GM23338 (cell line): ENCODE results near the gene MEGF6. TPM values are rescaled to one million over a fixed set of nuclear protein-coding genes. Genes with fewer than 3 reads are reported as not detected.

ENCODE experiments used
- ATAC-seq: fragments of 200-7000 bp; cut with Tn5 transposase; 3 replicates; pipeline ENCODE4 v1.9.1; 2020
- DNase-seq: peaks from one replicate; pipeline ENCODE4 v3.0.0-alpha.2; 2015; ENCODE audit warnings: low spot score
- H2AFZ ChIP-seq: fragments of 200-600 bp; sonication (generic); 2 replicates; pipeline ENCODE4 v1.8.0; 2016; ENCODE audit warnings: antibody characterized with exemption, mild to moderate bottlenecking, moderate library complexity
- H3F3A ChIP-seq: fragments of 200-600 bp; sonication (generic); replicated peaks from 2 replicates; pipeline ENCODE4 v1.8.0; 2017; ENCODE audit warnings: antibody characterized with exemption, mixed run types, low read depth
- H3K27ac ChIP-seq: fragments of 200-600 bp; sonication (generic); 2 replicates; pipeline ENCODE4 v1.6.1; 2016; ENCODE audit warnings: low read depth
- H3K27me3 ChIP-seq: fragments of 200-600 bp; sonication (generic); 2 replicates; pipeline ENCODE4 v1.8.0; 2016; ENCODE audit warnings: mild to moderate bottlenecking, mixed run types, moderate library complexity; ENCODE audit not compliant: insufficient read depth
- H3K36me3 ChIP-seq: fragments of 200-600 bp; sonication (generic); 2 replicates; pipeline ENCODE4 v1.8.0; 2016; ENCODE audit warnings: mild to moderate bottlenecking; ENCODE audit not compliant: insufficient read depth
- H3K4me1 ChIP-seq: fragments of 200-600 bp; sonication (generic); 2 replicates; pipeline ENCODE4 v1.8.0; 2016; ENCODE audit warnings: mild to moderate bottlenecking, moderate library complexity; ENCODE audit not compliant: insufficient read depth
- H3K4me2 ChIP-seq: fragments of 200-600 bp; sonication (generic); 2 replicates; pipeline ENCODE4 v1.7.1; 2017; ENCODE audit warnings: mixed run types
- H3K4me3 ChIP-seq: fragments of 200-600 bp; sonication (generic); 2 replicates; pipeline ENCODE4 v1.6.1; 2016; ENCODE audit warnings: mixed run types
- H3K79me2 ChIP-seq: fragments of 200-600 bp; sonication (generic); replicated peaks from 2 replicates; pipeline ENCODE4 v1.8.0; 2017; ENCODE audit warnings: mild to moderate bottlenecking; ENCODE audit not compliant: insufficient read depth
- H3K9me2 ChIP-seq: fragments of 200-600 bp; sonication (generic); 2 replicates; pipeline ENCODE4 v1.8.0; 2017; ENCODE audit not compliant: insufficient read depth
- H4K20me1 ChIP-seq: fragments of 200-600 bp; sonication (generic); replicated peaks from 2 replicates; pipeline ENCODE4 v1.8.0; 2017; ENCODE audit warnings: mild to moderate bottlenecking; ENCODE audit not compliant: insufficient read depth
- H3K27ac Mint-ChIP-seq: 2 replicates; pipeline ENCODE4 v1.8.0; 2020; ENCODE audit warnings: inconsistent platforms, mild to moderate bottlenecking, moderate library complexity, mixed read lengths
- H3K27me3 Mint-ChIP-seq: 3 replicates; pipeline ENCODE4 v1.8.0; 2022; ENCODE audit warnings: low read depth, mild to moderate bottlenecking, moderate library complexity, mixed read lengths, inconsistent platforms; ENCODE audit not compliant: insufficient read depth, poor library complexity
- H3K36me3 Mint-ChIP-seq: 3 replicates; pipeline ENCODE4 v1.8.0; 2021; ENCODE audit warnings: low read depth, mild to moderate bottlenecking, inconsistent platforms, moderate library complexity, mixed read lengths
- H3K4me1 Mint-ChIP-seq: 3 replicates; pipeline ENCODE4 v1.8.0; 2020; ENCODE audit warnings: mild to moderate bottlenecking, inconsistent platforms, mixed read lengths
- H3K4me3 Mint-ChIP-seq: 3 replicates; pipeline ENCODE4 v1.8.0; 2021; ENCODE audit warnings: moderate library complexity, mild to moderate bottlenecking, inconsistent platforms, mixed read lengths
- H3K9me3 Mint-ChIP-seq: 3 replicates; pipeline ENCODE4 v1.8.0; 2020; ENCODE audit warnings: moderate library complexity, mild to moderate bottlenecking, inconsistent platforms, mixed read lengths
- CREB1 ChIP-seq: fragments of 250-450 bp; sonication (Bioruptor Pico); IDR thresholded peaks from 2 replicates; pipeline ENCODE4 v1.5.0; 2020; ENCODE audit warnings: low read depth, mild to moderate bottlenecking, moderate library complexity
- CTCF ChIP-seq, 2 experiments: fragments of 200-600 bp in 1 of 2; sonication (generic) in 1 of 2; conservative IDR thresholded peaks; 2 replicates each; pipeline versions ENCODE4 v1.5.1 to v1.6.1; 2016 to 2017; ENCODE audit warnings: antibody characterized with exemption in 2 of 2, low read depth in 2 of 2, mild to moderate bottlenecking in 2 of 2, moderate library complexity in 1 of 2
- ETS1 ChIP-seq: IDR thresholded peaks from 2 replicates; pipeline ENCODE4 v1.6.1; 2016; ENCODE audit warnings: antibody characterized with exemption
- EZH2 ChIP-seq: fragments of 200-600 bp; sonication (generic); IDR thresholded peaks from one replicate; pipeline ENCODE4 v1.8.0; 2017; ENCODE audit warnings: antibody characterized with exemption, mild to moderate bottlenecking, low read depth; ENCODE audit not compliant: unreplicated experiment
- EZH2phosphoT487 ChIP-seq: fragments of 200-600 bp; sonication (generic); IDR thresholded peaks from one replicate; pipeline ENCODE4 v1.8.1; 2018; ENCODE audit warnings: antibody characterized with exemption; ENCODE audit not compliant: unreplicated experiment
- JUNB ChIP-seq: IDR thresholded peaks from one replicate; pipeline ENCODE4 v1.6.1; 2016; ENCODE audit warnings: antibody characterized with exemption; ENCODE audit not compliant: unreplicated experiment
- NANOG ChIP-seq: IDR thresholded peaks from 2 replicates; pipeline ENCODE4 v1.6.1; 2016; ENCODE audit warnings: antibody characterized with exemption, borderline replicate concordance
- POLR2AphosphoS5 ChIP-seq: IDR thresholded peaks from 2 replicates; pipeline ENCODE4 v1.6.1; 2016; ENCODE audit warnings: antibody characterized with exemption, low read depth
- REST ChIP-seq: IDR thresholded peaks from one replicate; pipeline ENCODE4 v1.6.1; 2018; ENCODE audit warnings: antibody characterized with exemption; ENCODE audit not compliant: unreplicated experiment
- STAT1 ChIP-seq: IDR thresholded peaks from one replicate; pipeline ENCODE4 v1.6.1; 2016; ENCODE audit warnings: antibody characterized with exemption; ENCODE audit not compliant: unreplicated experiment
- ZNF114 ChIP-seq: fragments of 250-450 bp; sonication (Bioruptor Pico); IDR thresholded peaks from 2 replicates; pipeline ENCODE4 v1.5.0; 2020; ENCODE audit warnings: mild to moderate bottlenecking, moderate library complexity
- ZNF331 ChIP-seq: fragments of 250-450 bp; sonication (Bioruptor Pico); IDR thresholded peaks from 2 replicates; pipeline ENCODE4 v1.5.0; 2020; ENCODE audit warnings: low read depth, mild to moderate bottlenecking, moderate library complexity
- polyA plus RNA-seq: library from polyadenylated mRNA; unstranded; fragments of >200 nt; fragmentation: Nextera tagmentation; extraction: Ambion mirVana; gene quantifications from 2 replicates; pipeline ENCODE4 v1.2.1, GENCODE V29; 2016
- total RNA-seq: library from RNA; depleted of rRNA; stranded (reverse); fragments of >200 nt; shearing (Covaris generic); gene quantifications from 2 replicates; pipeline ENCODE4 v1.2.3, GENCODE V29; 2014
- TF ChIP-seq, protein P1 (sequence below): fragments of 250-450 bp; sonication (Bioruptor Pico); IDR thresholded peaks from 2 replicates; pipeline ENCODE4 v1.5.0; 2020; ENCODE audit warnings: mild to moderate bottlenecking, moderate library complexity

The MEGF6 gene
- total and polyA plus RNA-seq, 2 experiments from 2014 or later, result 4.0 to 21.4 TPM

- Mint-ChIP-seq H3K36me3 (no peaks in the 10 kb centered on the region; the same call in 2 of the 3 replicates), H3K9me3 (no peaks in the 10 kb centered on the region; the same call in 2 of the 3 replicates), H3K4me1 (no peaks in the 10 kb centered on the region; the same call in 2 of the 3 replicates), H3K4me3 (no peak overlapping the region), H3K27me3 (peaks cover 6% of the 10 kb centered on the region), H3K27ac (no peak overlapping the region)
- Histone ChIP-seq H3K27me3 (no peaks in the 10 kb centered on the region), H4K20me1 (no peaks in the 10 kb centered on the region), H3K27ac (no peak overlapping the region), H3K36me3 (no peaks in the 10 kb centered on the region), H3K4me2 (no peak overlapping the region), H2AFZ (no peak overlapping the region), H3K79me2 (no peaks in the 10 kb centered on the region), H3K4me1 (no peaks in the 10 kb centered on the region), H3F3A (no peaks in the 10 kb centered on the region), H3K4me3 (no peak overlapping the region), H3K9me2 (no peaks in the 10 kb centered on the region)
- TF ChIP-seq ZNF331 (CRISPR knock-in tag) (no peak), STAT1 (no peak), EZH2phosphoT487 (no peak), EZH2 (no peak), CREB1 (CRISPR knock-in tag) (no peak), JUNB (no peak), ETS1 (no peak), REST (no peak), ZNF114 (CRISPR knock-in tag) (no peak), NANOG (no peak), POLR2AphosphoS5 (no peak), CTCF (conservative IDR thresholded peaks at IDR 0.05; ENCODE audit: low read depth in 2 of 2) (no peak)
- TF ChIP-seq, protein P1, sequence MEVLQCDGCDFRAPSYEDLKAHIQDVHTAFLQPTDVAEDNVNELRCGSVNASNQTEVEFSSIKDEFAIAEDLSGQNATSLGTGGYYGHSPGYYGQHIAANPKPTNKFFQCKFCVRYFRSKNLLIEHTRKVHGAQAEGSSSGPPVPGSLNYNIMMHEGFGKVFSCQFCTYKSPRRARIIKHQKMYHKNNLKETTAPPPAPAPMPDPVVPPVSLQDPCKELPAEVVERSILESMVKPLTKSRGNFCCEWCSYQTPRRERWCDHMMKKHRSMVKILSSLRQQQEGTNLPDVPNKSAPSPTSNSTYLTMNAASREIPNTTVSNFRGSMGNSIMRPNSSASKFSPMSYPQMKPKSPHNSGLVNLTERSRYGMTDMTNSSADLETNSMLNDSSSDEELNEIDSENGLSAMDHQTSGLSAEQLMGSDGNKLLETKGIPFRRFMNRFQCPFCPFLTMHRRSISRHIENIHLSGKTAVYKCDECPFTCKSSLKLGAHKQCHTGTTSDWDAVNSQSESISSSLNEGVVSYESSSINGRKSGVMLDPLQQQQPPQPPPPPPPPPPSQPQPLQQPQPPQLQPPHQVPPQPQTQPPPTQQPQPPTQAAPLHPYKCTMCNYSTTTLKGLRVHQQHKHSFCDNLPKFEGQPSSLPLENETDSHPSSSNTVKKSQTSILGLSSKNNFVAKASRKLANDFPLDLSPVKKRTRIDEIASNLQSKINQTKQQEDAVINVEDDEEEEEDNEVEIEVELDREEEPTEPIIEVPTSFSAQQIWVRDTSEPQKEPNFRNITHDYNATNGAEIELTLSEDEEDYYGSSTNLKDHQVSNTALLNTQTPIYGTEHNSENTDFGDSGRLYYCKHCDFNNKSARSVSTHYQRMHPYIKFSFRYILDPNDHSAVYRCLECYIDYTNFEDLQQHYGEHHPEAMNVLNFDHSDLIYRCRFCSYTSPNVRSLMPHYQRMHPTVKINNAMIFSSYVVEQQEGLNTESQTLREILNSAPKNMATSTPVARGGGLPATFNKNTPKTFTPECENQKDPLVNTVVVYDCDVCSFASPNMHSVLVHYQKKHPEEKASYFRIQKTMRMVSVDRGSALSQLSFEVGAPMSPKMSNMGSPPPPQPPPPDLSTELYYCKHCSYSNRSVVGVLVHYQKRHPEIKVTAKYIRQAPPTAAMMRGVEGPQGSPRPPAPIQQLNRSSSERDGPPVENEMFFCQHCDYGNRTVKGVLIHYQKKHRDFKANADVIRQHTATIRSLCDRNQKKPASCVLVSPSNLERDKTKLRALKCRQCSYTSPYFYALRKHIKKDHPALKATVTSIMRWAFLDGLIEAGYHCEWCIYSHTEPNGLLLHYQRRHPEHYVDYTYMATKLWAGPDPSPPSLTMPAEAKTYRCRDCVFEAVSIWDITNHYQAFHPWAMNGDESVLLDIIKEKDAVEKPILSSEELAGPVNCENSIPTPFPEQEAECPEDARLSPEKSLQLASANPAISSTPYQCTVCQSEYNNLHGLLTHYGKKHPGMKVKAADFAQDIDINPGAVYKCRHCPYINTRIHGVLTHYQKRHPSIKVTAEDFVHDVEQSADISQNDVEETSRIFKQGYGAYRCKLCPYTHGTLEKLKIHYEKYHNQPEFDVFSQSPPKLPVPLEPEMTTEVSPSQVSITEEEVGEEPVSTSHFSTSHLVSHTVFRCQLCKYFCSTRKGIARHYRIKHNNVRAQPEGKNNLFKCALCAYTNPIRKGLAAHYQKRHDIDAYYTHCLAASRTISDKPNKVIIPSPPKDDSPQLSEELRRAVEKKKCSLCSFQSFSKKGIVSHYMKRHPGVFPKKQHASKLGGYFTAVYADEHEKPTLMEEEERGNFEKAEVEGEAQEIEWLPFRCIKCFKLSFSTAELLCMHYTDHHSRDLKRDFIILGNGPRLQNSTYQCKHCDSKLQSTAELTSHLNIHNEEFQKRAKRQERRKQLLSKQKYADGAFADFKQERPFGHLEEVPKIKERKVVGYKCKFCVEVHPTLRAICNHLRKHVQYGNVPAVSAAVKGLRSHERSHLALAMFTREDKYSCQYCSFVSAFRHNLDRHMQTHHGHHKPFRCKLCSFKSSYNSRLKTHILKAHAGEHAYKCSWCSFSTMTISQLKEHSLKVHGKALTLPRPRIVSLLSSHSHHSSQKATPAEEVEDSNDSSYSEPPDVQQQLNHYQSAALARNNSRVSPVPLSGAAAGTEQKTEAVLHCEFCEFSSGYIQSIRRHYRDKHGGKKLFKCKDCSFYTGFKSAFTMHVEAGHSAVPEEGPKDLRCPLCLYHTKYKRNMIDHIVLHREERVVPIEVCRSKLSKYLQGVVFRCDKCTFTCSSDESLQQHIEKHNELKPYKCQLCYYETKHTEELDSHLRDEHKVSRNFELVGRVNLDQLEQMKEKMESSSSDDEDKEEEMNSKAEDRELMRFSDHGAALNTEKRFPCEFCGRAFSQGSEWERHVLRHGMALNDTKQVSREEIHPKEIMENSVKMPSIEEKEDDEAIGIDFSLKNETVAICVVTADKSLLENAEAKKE (CRISPR knock-in tag), result no peak
- no peak for ATAC-seq
- DNase-seq, result no peak
These were observed 50.3 kb downstream of the MEGF6 start for GRCh38 chr1:3560981-3561380.
